MM.1S (cell line): ENCODE measurements around the gene RTP5.

ENCODE experiments used
- DNase-seq: peaks from one replicate; pipeline ENCODE4 v3.0.0-alpha.2; 2015
- H2AFZ ChIP-seq: fragments of 300-600 bp; sonication (generic); 2 replicates; pipeline ENCODE4 v1.6.0; 2016; ENCODE audit warnings: antibody characterized with exemption, low read length
- H3F3A ChIP-seq: fragments of 300-600 bp; sonication (generic); 2 replicates; pipeline ENCODE4 v1.6.1; 2016; ENCODE audit warnings: mild to moderate bottlenecking, antibody characterized with exemption, low read length, moderate library complexity, mixed read lengths; ENCODE audit not compliant: insufficient read depth
- H3K27ac ChIP-seq: fragments of 300-600 bp; sonication (generic); 2 replicates; pipeline ENCODE4 v1.5.1; 2016; ENCODE audit warnings: mild to moderate bottlenecking, low read length
- H3K27me3 ChIP-seq: fragments of 300-600 bp; sonication (generic); replicated peaks from 2 replicates; pipeline ENCODE4 v1.6.0; 2016; ENCODE audit warnings: low read length; ENCODE audit not compliant: insufficient read depth
- H3K36me3 ChIP-seq: fragments of 300-600 bp; sonication (generic); replicated peaks from 2 replicates; pipeline ENCODE4 v1.6.1; 2016; ENCODE audit warnings: mild to moderate bottlenecking, low read length, mixed read lengths; ENCODE audit not compliant: insufficient read depth
- H3K4me1 ChIP-seq: fragments of 300-600 bp; sonication (generic); 2 replicates; pipeline ENCODE4 v1.6.1; 2016; ENCODE audit warnings: low read length, mixed read lengths
- H3K4me2 ChIP-seq: fragments of 300-600 bp; sonication (generic); 2 replicates; pipeline ENCODE4 v1.6.0; 2016; ENCODE audit warnings: low read depth, low read length
- H3K4me3 ChIP-seq: fragments of 300-600 bp; sonication (generic); 2 replicates; pipeline ENCODE4 v1.5.1; 2016; ENCODE audit warnings: low read length, mixed read lengths
- H3K79me2 ChIP-seq: fragments of 300-600 bp; sonication (generic); 2 replicates; pipeline ENCODE4 v1.6.1; 2016; ENCODE audit warnings: mixed run types, low read length, mixed read lengths
- H3K9ac ChIP-seq: fragments of 300-600 bp; sonication (generic); 2 replicates; pipeline ENCODE4 v1.6.1; 2016; ENCODE audit warnings: low read length, mixed read lengths
- H3K9me2 ChIP-seq: fragments of 300-600 bp; sonication (generic); replicated peaks from 2 replicates; pipeline ENCODE4 v1.6.1; 2016; ENCODE audit warnings: mild to moderate bottlenecking, low read length, mixed read lengths; ENCODE audit not compliant: insufficient read depth
- H3K9me3 ChIP-seq: fragments of 300-600 bp; sonication (generic); replicated peaks from 2 replicates; pipeline ENCODE4 v1.6.1; 2016; ENCODE audit warnings: mild to moderate bottlenecking, low read length, mixed read lengths; ENCODE audit not compliant: insufficient read depth
- H4K20me1 ChIP-seq: fragments of 300-600 bp; sonication (generic); 2 replicates; pipeline ENCODE4 v1.6.1; 2016; ENCODE audit warnings: mild to moderate bottlenecking, low read length, moderate library complexity, mixed read lengths; ENCODE audit not compliant: insufficient read depth
- EZH2 ChIP-seq: fragments of 300-600 bp; sonication (generic); optimal IDR thresholded peaks from 2 replicates; pipeline ENCODE3; 2017; ENCODE audit warnings: low read depth, mild to moderate bottlenecking, antibody characterized with exemption, low read length, mixed read lengths
- EZH2phosphoT487 ChIP-seq: fragments of 300-600 bp; sonication (generic); IDR thresholded peaks from 2 replicates; pipeline ENCODE4 v1.6.1; 2018; ENCODE audit warnings: antibody characterized with exemption, low read length
- TF ChIP-seq, protein P1 (sequence below): fragments of 300-600 bp; sonication (generic); IDR thresholded peaks from 2 replicates; pipeline ENCODE4 v1.5.1; 2016; ENCODE audit warnings: antibody characterized with exemption, low read length, mixed read lengths

RTP5 gene

DNA sequence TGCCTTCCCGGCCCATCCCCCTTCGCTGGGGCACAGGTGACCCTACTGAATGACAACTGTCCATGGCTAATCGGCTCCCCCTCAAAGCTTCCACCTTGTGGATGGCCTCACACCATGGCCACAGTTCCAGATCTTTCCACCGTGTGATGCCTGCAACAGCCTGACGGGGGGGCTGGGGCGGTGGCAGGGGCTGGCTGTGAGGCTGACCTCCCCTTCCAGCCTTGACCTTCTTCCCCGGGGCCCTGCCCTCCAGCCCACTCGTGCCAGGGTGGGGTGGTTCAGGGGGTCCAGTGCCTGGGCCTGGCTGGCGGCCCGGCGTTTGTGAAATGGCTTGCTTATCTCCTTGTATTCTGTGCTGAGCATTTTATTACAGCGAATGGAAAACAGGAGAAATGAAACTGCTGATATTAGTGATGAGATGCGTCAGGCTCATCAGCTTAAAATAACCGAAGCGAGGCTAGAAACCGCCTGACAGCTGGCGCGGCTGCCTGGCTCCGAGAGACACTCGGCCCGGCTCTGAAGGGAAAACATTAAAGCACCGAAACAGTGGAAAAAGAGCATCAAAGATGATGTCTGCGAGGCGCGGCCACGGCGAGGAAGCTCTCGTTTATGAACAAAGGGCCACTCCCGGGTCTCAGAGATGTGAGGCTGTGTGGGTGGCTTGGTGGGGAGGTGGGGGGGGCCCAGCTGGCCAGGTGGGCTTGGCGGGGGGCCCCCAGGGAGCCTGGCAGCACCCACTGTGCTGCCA, 9.9 kb upstream of the RTP5 start:
- Histone ChIP-seq H3K4me3 (peak overlapping the region; percentile 67), H3K9me2 (no peaks in the 10 kb centered on the region), H4K20me1 (no peaks in the 10 kb centered on the region), H3K9ac (peak overlapping the region; percentile 89), H3K4me1 (peaks cover 20% of the 10 kb centered on the region), H3K9me3 (no peaks in the 10 kb centered on the region), H3K36me3 (no peaks in the 10 kb centered on the region), H3K27me3 (peaks cover 7% of the 10 kb centered on the region; the same call in 1 of the 2 replicates), H3K27ac (peak overlapping the region; percentile 95), H3K79me2 (peaks cover 16% of the 10 kb centered on the region), H3F3A (peaks cover 17% of the 10 kb centered on the region), H3K4me2 (peak overlapping the region; percentile 83), H2AFZ (peak overlapping the region; percentile 39)
- peak; percentile 80 for DNase-seq
- no peak for TF ChIP-seq EZH2
- TF ChIP-seq, protein P1, sequence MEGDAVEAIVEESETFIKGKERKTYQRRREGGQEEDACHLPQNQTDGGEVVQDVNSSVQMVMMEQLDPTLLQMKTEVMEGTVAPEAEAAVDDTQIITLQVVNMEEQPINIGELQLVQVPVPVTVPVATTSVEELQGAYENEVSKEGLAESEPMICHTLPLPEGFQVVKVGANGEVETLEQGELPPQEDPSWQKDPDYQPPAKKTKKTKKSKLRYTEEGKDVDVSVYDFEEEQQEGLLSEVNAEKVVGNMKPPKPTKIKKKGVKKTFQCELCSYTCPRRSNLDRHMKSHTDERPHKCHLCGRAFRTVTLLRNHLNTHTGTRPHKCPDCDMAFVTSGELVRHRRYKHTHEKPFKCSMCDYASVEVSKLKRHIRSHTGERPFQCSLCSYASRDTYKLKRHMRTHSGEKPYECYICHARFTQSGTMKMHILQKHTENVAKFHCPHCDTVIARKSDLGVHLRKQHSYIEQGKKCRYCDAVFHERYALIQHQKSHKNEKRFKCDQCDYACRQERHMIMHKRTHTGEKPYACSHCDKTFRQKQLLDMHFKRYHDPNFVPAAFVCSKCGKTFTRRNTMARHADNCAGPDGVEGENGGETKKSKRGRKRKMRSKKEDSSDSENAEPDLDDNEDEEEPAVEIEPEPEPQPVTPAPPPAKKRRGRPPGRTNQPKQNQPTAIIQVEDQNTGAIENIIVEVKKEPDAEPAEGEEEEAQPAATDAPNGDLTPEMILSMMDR = peak; percentile 43

DNA sequence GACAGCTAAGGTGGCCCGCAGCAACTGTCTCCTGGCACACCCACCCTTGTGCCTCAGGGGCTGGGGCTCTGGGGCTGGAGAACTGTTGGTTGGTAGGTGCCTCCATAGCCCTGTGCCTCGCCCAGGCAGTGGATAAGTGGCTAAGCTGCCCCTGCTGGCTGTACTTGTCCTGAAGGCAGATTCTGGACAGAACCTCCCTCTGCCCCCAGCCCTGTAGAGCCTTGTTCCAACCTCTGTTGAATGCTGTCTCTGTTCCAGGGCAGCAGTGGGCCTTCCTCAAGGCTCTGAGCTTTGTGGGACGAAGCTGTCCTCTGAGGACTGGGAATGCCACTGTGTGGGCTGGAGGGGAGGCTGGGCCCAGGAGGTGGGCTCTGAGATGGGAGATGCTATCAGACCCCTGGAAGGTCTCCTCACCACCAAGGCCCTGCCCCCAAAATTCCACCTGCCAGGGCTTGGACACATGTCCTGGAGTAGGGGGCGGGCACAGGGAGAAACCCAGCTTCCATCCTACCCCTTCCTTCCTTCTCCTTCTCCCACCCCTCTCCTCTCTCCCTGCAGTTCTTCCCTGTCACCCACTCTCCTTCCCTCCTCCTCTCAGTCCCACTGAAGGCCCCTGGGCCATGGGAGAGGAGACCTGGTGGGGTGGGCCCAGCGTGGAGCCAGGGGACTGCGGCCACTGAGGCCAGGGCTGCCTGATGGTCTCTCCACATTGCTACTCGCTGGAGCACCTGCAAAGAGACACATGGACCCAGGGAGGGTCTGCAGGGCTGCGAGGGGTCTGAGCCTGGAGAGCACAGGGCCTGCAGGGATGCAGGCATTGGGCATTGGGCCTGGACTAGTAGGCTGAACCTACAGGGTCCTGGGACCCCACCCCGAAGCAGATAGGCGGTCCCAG, 9.1 kb upstream of the RTP5 start:
- Histone ChIP-seq H3K27ac (peak overlapping the region; percentile 95), H3K4me1 (peaks cover 20% of the 10 kb centered on the region), H3K9me2 (no peaks in the 10 kb centered on the region), H3K9me3 (no peaks in the 10 kb centered on the region), H3K9ac (peak overlapping the region; percentile 89), H2AFZ (peak overlapping the region; percentile 22; the same call in 1 of the 2 replicates), H3K36me3 (no peaks in the 10 kb centered on the region), H3K27me3 (peaks cover 15% of the 10 kb centered on the region), H3K79me2 (peaks cover 16% of the 10 kb centered on the region), H3F3A (peaks cover 17% of the 10 kb centered on the region), H3K4me3 (peak overlapping the region; percentile 67), H4K20me1 (no peaks in the 10 kb centered on the region), H3K4me2 (peak overlapping the region; percentile 83)
- DNase-seq = peak; percentile 48
- TF ChIP-seq EZH2 = no peak
- TF ChIP-seq, protein P1 = peak; percentile 22

DNA sequence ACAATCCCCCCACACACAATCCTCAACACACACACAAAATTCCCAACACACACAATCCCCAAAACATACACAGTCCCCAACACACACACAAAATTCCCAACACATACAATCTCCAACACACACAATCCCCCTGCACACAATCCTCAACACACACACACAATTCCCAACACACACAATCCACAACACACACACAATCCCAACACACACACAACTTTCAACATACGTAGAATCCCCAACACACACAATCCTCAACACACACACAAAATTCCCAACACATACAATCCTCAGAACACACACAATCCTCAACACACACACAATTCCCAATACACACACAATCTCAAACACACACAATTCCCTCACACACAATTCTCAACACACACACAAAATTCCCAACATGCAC, 8.3 kb upstream of the RTP5 start:
- Histone ChIP-seq H3K27me3 (peaks cover 22% of the 10 kb centered on the region), H3K79me2 (peaks cover 16% of the 10 kb centered on the region), H3F3A (peaks cover 17% of the 10 kb centered on the region), H2AFZ (no peak overlapping the region), H3K9me3 (no peaks in the 10 kb centered on the region), H3K9me2 (no peaks in the 10 kb centered on the region), H3K36me3 (no peaks in the 10 kb centered on the region), H3K4me3 (no peak overlapping the region), H4K20me1 (no peaks in the 10 kb centered on the region), H3K27ac (no peak overlapping the region), H3K9ac (no peak overlapping the region), H3K4me2 (no peak overlapping the region), H3K4me1 (peaks cover 20% of the 10 kb centered on the region)
- TF ChIP-seq EZH2 (no peak), EZH2phosphoT487 (no peak)
- TF ChIP-seq, protein P1 = no peak
- no peak for DNase-seq
